ENCODE data around the gene BAHCC1.

The BAHCC1 gene

DNA sequence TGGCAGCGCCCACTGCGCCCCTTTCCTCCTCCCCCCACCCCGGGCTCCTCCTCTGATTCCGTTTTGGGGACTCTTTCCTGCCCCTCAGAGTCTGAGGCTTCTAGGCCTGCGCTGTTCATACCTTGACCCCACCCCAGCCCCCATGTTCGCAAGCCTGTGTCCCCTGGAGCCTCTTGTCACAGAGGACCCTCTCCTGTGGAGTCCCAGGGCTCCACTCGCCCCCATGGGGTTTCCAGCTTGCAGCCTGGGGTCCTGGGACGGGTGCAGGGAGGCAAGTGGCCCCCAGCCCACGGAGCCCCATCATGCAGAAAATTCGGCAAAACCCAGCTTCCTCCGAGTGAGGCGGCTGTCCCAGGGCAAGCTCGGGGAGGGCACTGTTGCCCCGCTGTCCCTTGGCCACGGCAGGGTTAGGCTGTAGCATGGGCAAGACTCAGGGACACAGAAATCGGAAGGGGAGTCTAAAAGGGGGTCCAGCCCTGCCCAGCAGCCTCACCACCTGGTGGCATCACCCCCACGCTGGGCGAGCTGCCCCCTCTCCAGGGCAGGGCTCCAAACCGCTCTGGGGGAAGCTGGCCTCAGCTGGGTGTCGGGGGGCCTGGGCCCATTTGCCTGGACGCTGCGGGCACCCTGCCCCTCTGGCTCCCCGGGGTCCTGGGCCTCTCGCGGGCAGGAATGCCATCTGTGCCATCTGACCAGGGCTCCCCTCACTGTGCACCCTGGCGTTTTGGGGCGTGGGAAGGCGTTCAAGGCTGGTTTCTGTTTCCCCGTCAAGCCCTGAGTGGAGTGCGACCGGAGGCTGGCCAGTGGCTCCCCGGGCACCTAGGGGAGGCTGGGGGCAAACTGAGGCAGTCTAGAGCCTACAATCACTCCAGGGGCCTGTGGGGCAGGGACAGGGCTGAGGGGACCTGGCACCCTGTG lies 11.5 kb upstream of the BAHCC1 start:
- peak in 7 of 42 donors; percentile 25 to 60 (median 42) for DNase-seq
- intact Hi-C loops (cut with DNase I): no loop called here

DNA sequence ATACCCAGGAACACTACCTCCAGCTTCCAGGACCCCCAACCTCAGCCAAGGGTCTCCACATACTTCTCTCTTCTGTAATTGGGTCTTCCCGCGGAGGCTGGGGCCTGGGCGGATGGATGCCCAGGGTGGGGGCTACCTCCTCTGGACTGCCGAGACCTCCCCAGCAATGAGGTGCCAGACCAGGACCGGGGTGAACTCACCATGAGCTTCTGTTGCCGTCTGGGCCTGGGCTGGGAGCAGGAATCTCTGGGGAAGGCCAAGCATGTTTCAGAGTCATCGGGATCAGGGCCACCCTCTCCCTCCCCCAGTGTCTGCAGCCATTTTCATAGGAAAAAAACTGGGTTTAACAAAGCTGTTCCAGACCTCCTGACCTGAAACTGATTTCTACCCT lies 10.3 kb upstream of the BAHCC1 start:
- DNase-seq: no peak
- intact Hi-C loops (cut with DNase I): no loop called here

DNA sequence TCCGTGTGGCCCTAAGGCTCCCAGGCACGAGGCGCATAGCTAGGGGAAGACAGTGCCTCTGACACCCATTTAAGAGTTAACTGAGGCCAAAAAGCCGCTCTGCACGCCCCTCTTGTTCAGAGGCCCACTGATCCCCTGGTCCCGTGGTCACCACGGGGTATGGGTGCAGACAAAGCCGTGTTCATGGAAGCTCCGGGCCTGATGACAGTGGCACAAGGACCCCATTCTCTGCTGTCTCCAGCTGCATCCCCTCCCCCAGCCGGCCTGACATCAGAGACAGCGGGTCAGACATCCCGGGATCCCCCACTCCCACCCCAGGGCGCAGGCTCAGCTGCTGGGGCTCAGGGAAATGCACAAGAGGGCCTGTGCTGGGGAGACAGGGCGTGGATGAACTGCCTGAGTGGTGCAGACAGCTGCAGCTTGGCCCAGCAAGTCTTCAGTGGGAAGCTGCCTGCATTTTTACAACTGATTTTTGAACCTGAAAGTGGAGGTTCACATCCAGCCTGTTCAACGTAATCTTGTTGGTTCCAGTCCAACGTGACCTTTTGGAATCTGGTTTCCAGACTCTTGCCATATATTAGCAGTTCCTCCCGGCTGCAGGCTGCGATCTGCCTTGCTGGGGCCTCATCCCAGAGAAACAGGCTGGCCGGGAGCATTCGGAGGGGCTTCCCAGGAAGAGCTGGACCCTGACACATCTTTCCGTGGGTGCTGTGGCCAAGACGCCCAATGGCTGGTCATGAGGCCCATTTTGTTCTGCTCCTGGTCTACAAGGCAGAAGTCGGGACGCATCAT lies 9.7 kb upstream of the BAHCC1 start:
- intact Hi-C loops (cut with DNase I): no loop called here
- peak; percentile 92 to 100 (median 98) for DNase-seq

DNA sequence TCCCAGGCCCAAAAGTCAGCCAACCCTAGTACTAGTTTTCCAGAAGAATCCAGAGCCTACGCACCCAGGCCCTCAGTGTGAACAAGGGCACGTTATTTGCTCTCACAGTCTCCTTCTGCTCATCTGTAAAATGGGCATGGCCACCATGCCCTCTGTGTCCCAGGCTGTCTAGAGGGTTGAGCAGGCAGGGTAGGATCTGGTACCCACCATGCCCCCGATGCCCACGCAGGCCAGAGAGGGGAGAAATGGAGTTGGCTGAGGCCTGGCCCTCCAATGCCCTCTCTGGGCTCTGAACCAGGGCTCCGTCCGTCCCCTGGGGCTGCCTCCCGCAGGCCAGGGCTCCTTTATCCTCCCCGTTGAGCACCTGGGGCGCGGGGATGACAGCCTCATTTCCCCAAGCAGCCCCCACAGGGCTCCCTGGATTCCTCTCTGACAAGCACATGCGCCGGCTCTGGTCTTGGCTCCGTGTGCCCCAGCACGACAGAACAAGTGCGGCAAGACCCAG lies 9.1 kb upstream of the BAHCC1 start:
- intact Hi-C loops (cut with DNase I): no loop called here
- DNase-seq: peak in 1 of 42 donors; percentile 19

DNA sequence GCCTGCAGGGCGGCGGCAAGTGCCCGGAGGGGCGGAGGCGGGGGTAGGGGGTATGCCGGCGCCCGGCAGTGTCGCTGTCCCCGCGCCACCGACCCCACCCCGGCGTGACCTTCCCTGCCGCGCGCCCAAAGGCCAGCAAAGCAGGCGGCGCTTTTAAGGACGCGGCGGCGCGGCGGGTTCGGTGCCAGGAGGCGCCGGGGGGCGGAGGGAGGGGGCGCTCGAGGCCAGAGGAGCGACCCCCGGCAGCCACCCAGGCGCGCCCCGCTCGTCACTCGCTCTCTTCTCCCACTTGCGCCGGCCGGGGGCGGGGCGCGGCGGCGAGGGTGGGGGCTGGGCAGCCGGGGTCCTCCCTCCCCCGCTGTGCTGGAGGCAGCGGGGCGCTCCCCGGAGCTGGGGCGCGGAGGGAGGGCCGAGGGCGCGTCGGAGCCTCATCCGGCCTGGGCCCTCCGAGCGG lies 8.6 kb upstream of the BAHCC1 start:
- peak in 40 of 42 donors; percentile 60 to 92 (median 80) for DNase-seq
- intact Hi-C loops (cut with DNase I): no loop called here

DNA sequence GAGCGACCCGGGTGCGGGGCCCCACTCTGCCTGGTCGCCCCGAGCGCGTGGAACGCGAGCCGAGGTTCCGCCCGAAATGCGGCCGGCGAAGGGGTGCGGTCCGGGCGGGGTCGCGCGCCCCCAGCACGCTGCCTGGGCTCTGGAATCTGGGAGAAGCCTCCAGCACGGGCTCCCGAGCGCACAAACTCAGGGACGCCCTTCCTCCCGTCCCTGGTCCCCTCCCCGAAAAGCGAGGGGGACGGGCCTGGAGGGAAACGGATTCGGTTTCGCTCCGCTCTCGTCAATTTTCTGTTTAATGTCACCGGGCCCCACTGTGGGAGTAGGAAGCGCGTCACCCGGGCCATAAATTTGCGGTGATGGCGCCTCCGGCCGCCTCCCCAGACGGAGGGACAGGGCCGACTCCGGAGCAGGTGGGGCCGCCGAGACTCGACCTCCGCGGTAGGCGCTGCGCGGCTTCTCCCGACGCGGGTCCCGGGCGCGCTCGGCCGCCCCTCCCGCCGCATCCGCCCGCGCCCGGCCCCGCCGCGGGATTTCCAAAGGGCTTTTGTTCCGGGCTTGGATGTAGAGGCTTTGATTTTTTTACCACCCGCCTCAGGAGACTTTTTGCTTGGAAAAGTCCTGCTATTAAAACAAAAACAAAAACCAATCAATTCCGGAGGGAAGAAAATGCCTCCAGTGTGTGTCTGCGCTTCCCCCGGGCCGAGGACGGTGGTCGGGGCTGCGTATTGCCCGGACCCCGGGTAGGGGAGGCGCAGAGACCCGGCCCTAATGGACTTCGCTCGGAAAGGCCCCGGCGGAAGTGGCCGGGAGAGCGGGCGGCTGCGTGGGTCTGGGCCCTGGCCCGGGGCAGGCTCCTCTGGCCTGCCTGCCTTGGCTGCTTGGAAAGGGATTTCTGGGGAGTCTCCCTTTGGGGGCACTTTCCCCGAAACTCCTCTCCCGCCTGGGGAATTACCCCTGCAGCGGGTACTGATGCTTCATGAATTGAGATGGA lies 7.9 kb upstream of the BAHCC1 start:
- intact Hi-C loops (cut with DNase I): no loop called here

DNA sequence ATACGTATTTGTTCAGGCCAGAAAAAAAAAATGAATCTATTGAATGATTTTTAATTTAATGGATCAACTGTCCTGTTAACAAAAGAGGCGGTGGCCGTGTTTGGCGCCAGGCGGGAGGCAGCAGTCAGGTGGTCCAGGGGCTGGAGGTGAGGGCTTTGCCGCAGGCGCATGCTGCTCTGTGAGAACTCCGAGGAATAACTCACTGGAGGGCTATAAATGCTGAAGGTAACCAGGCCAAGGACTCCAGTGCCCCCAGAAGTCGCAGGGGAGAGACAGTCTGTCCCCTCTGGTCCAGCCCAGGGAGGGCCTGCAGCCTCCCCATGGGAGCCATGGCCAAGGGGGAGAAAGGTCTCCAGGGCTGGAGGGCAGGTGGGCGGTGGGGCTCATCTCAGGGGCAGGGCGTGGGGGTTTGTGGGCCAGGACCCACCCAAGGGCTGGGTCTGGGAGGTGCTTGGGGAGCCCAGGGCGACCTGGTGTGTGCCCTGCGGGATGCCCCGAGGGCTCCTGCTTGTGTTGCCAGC lies 7.1 kb upstream of the BAHCC1 start:
- DNase-seq: no peak
- intact Hi-C loops (cut with DNase I): no loop called here

More for the DNA sequence above, 7.9 kb upstream of the BAHCC1 start:
- peak in 27 of 42 donors; percentile 48 to 86 (median 69) for DNase-seq

DNA sequence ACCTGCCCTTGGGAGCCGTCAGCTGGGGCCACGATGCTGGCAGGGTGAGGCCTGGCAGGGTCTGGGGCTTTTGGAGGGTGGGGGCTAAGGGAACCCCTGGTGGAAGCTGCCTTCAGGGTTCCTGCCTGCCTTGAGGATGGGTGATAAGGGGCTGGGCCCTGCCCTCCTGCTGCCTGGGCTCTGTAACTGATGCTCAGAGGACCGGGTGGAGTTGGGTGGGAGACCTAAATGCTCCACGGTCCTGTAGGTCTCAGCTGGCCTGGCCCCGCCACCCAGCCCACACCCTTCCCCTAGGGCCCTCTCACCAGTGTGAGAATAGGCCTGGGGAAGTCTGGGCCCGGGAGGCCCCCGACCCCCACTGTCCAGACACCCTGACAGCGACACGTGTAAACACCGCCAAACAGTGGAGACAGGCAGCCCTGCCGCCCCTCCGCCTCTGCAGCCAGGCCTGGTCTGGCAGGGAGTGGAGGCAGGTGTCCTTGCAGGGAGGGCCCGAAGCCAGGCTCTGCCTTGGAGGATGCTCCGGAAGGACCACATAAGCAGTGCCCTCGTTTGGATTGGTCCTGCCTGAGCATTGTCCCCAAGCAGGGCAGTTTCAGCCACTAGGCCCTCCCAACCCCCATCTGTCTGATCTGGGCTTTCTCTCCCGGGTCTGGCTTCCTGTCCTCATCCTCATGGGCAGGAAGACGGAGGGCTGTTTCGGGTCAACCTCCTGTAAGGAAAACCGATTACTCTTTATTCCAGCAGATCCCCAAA lies 6.5 kb upstream of the BAHCC1 start:
- intact Hi-C loops (cut with DNase I): no loop called here
- peak in 39 of 42 donors; percentile 48 to 89 (median 73) for DNase-seq

DNA sequence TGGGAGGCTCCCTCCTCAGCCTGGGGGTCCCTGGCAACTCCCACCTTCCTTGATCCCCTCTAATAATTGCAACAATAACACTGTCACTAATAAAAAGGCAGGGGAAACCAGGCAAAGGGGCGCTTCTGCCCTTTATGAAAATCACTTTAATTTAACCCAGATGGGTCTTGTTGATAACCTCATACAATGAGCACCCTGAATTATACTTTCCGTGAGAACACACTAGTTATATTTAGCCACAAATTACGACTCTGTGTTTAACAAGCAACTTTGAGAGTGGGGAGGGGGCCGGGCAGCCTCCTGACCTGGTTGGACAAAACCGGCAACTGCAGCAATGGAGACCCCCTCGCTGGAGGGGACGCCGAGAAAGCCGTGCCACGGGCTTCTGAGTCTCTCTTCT lies 5.7 kb upstream of the BAHCC1 start:
- intact Hi-C loops (cut with DNase I): no loop called here
- DNase-seq: no peak

DNA sequence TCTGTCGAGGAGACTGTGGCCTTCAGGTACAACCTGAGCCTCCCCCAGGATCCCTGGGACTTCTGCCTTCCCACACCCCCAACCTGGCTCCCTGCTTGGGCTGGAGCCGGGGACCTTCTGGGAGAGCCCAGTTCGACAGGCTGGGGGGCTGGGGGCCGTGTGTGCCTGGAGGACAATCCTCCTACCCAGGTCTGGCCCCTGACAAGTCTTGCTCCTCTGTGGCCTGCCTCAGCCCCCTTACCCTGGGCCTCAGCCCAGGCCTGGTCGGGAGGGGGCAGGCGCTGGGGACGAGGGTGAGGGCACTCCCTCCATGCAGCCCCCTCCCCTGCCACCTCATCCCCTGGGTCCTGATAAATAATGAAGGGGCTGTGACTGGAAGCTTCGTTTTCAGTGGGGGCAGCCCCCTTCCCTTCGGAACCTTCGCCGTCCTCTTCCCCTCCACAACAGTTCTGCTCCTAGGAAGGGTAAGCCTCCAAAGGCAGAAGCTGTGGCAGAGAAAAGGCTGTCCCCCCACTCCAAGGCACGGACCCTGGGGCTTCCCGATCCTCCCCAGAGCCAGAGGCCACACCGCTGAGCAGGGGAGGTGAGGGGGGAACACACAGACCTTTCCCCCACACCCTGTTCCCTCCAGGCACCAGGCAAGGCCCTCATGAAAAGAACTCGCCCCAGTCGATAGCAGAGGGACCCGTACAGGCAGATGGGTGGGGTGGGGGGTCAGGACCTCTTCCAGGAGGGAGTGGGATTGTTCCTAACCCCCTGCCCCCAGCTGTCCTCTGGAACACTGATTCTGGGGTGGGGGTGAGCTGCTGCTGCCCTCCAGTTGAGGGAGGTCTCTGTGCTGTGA lies 5.0 kb upstream of the BAHCC1 start:
- intact Hi-C loops (cut with DNase I): no loop called here
- no peak for DNase-seq

DNA sequence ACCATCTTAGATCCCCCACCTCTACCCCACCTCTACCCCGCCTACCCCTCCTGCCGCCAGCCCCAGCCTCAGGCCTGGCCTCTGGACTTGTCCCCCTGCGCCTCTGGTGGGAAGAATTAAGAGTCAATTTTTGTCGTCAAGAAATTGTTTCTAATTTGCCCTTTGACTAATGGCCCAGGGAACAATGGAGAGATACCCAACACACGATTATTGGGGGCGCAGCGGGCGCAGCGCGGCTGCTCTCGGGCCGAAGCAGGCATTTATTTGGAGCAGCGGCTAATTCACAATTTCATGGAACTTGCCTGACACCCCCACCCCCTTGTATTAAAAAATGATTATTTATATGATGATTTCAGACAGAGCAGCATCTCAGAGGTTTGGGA lies 4.4 kb upstream of the BAHCC1 start:
- no peak for DNase-seq
- intact Hi-C loops (cut with DNase I): no loop called here

DNA sequence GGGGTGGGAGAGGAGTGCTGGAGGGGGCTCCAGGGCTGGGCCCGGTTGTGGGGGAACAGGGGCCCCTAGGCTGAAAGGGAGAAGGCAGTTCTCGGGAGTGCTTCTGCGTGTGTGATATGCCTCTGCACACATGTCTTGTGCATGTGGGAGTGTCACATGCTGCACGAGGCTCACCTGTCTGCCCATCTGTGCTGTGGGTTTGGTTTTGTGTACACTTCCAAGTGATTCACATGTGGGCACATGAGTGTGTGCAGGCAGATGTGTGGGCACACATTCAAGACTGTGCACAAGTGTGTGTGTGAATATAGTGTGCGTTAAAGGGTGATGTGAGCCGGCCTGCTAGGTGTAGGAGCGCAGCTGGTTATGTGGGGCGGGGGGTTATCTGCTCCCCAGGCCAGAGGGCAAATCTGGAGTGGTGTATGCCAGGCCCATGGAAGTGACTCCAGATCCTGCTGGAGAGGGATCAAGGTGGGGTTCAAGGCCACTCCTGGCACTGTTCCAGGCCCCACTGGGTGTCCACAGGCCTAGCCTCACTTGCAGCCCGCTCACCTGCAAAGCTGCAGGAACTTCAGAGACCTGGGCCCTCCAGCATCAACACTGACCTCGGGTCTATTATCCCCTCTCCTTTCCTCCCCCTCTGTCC lies 3.8 kb upstream of the BAHCC1 start:
- intact Hi-C loops (cut with DNase I): no loop called here
- peak in 18 of 42 donors; percentile 47 to 77 (median 61) for DNase-seq

DNA sequence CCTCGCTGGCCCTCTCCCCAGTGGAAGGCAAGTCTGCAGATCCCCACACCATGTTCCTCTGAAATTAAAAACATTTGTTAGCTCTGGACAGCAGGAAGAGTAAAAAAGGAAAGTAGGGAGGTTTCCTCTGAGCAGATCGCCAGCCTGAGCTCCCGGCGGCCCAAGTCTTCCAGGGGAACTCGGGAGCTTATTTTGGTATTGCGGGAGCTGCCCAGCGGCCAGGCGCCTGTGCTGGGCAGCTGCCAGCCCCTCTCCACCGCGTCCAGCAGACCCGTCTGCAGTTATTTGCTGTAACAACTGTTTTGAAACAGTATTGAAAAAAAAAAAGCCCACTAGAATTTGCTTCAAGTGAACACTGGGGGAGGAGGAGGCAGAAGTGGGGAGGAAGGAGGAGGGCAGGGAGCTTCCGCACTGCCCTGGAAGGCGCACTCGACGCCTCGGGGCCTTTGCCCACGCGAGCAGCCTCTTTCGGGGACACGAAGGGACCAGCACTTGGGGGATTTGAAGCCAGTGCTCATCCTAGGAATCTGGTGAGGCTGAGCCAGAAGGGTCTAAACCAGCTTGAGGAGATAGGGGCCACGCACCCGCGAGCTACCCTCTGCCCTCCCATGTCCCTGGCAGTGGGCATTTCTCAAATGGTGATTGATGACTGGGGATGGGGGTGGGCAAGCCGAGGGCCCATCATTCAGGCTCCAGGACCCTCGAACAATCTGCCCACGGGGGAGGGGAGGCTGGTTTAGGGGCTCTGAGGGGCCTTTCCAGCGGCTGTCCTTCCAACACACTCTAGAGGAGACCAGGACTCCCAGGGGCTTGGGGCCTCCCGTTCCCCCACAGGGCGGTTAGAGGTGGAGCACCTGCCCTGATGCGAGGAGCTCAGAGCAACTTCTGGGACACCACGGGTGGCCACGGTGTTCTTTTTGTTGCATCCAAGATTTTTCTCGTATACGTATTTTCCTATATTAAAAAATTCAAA lies 3.0 kb upstream of the BAHCC1 start:
- intact Hi-C loops (cut with DNase I): no loop called here
- peak in 16 of 42 donors; percentile 35 to 77 (median 54) for DNase-seq

DNA sequence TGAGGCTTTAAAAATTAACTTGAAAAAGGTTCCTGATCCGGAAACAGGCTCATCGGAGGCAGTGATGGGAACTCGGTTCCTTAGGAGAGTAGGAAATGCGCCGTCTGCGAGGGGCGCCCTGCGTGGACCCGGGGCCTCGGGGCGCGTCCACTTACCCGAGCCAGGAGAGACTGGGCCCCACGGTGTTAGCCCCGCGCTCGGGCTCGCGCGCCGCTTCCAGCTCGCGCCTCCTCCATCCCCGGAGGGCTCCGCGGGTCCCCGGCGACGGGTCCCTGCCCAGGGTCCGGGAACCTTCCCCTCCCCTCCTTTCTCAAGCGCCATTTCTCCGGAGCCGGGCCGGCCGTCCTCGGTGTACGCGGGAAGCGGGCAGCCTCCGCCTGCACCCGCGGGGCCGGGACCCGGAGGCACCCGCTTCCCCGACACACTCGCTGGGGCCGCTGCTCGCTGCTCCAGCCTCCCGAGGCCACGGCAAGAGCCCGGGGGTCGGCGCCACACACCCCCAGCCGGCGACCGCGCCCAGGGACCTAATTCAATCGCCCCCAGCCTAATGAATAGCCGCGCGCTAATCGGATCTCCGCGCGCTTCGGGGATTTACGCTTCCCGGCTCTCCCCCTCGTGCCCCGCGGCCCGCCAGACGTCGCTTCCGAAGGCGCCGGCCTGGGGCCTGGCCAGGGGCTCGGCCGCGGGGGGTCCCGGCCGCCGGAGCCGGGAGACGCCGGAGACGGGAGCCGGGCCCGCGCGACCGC lies 2.2 kb upstream of the BAHCC1 start:
- intact Hi-C loops (cut with DNase I): no loop called here
- peak in 16 of 42 donors; percentile 33 to 72 (median 52) for DNase-seq

All from head of caudate nucleus (tissue), 42 donors.